ENCODE results near the gene PRPF6. TPM values are rescaled to one million over a fixed set of nuclear protein-coding genes. Genes with fewer than 3 reads are reported as not detected.

The PRPF6 gene
- polyA plus RNA-seq, 2 of the 4 experiments (the other 2 are of a cell fraction), result 42.8 to 47.2 TPM

DNA sequence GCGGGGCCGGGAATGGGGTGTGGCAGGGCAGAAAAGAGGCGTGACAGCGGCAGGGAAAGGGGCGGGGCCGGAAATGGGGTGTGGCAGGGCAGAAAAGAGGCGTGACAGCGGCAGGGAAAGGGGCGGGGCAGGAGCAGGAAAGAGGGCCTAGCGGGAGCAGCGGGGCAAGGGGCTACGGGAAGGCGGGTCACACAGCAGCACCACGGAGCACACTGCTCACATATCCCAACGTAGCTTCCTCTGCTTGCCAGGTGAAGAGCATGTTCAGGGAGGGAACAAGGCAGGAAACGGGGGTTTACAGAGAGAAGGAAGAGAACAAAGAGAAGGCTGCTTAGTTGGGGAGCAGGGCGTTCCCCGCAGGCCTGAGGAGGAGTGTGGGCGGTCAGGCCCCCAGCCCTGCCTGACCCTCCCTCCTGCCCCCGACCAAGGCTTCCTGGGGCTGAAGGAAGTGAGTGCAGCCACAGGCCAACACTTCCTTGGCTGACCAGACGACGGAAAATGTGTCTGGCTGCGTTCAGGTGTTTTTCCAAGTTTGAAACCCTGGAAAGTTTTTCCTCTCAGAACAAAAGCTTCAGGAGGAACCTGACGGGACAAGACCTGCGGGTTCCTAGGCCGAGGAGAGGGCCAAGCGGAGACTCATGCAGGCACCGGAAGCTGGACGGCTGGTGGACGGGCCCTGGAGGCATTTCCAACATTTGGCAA, 38.5 kb upstream of the PRPF6 start:
- H3K9me3 ChIP-seq, result no peaks in the 10 kb centered on the region
- peaks cover 5% of the 10 kb centered on the region; the same call in 1 of the 3 replicates for H3K4me1 ChIP-seq
- TF ChIP-seq TP53 (CRISPR knock-in tag; IDR thresholded peaks at IDR 0.05) (no peak), KDM5A (IDR thresholded peaks at IDR 0.05) (no peak), RARB (CRISPR knock-in tag; IDR thresholded peaks at IDR 0.05) (no peak), CHD2 (IDR thresholded peaks at IDR 0.05; ENCODE audit: low read length, partially characterized antibody) (no peak)
- FAIRE-seq (no peak), DNase-seq (ENCODE audit: low read depth in 1 of 2, low spot score in 1 of 2) (peak in 1 of 2 experiments; percentile 52), ATAC-seq (peak in 1 of 2 experiments; percentile 6; a peak in 1 of 6 replicates)
- POLR2A ChIA-PET, result no interaction called here
- CTCF ChIA-PET, result interaction anchor here (1.1 to 1.9 kb wide), 4 partner anchors 10 to 404 kb away, joined by 3 to 12 read pairs (median 6); no protein-coding TSS in a partner anchor
- 76% methylated on average over 26 of the region's 30 CpGs for WGBS (ENCODE audit: missing lambda C conversion rate)
- H3K4me3 ChIP-seq, result no peak overlapping the region
- 0 out of 6 replicates have a peak overlapping the region, but pooled peaks of 1 of the 2 experiments have one; percentile 16 for H3K27ac ChIP-seq
- H3K4me2 ChIP-seq, result no peak overlapping the region

DNA sequence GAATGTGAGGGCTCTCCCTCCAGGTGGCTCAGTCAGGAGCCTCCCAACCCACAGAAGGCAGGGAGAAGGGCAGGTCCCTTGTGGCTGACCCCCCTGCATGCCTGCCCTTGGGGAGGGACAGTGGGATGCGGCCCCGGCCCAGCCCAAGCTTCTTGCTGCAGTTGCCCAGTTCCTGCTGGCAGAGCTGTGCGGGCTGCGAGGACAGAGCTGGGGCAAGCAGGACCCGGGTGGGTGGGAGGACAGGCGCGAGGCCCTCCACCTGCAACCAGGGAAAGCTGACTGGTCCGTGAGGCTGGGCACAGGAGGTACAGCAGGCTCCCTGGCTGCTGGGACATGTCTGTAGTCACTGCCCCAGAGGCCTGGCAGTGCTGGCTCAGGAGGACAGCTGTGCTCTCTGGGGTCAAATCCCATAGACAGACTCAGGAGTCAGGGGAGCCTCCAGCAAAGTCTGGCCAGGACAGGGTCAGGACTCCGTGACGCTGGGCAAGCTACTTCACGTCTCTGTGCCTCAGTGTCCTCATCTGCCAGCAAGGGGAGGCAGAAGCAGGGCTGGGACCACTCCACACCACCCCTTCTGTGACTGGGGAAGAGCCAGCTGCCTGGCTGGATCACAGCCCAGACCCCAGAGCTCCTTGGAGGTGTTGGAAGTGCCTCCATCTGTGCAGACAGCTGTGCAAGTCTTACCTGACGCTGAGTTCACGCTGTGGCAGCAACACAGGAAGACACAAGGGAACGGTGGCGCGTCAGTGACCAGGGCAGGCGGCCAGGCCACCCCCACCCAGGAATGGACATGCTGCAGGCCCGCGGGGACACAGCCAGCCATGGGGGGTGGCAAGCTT, 37.7 kb upstream of the PRPF6 start:
- DNase-seq (ENCODE audit: low read depth in 1 of 2, low spot score in 1 of 2) (no peak), ATAC-seq (no peak), FAIRE-seq (no peak)
- no peaks in the 10 kb centered on the region for H3K9me3 ChIP-seq
- CTCF ChIA-PET, result interaction anchor here (0.8 to 1.9 kb wide), 7 partner anchors 9 to 405 kb away, joined by 3 to 12 read pairs (median 4); no protein-coding TSS in a partner anchor
- H3K4me2 ChIP-seq, result no peak overlapping the region
- POLR2A ChIA-PET, result interaction anchor here (0.7 kb wide), 1 partner anchor 14 kb away, joined by 3 read pairs; no protein-coding TSS in a partner anchor
- H3K4me1 ChIP-seq, result peaks cover 5% of the 10 kb centered on the region; the same call in 1 of the 3 replicates
- no peak overlapping the region for H3K4me3 ChIP-seq
- 93% methylated on average over 16 of the region's 19 CpGs for WGBS (ENCODE audit: missing lambda C conversion rate)
- TF ChIP-seq CBX2 (IDR thresholded peaks at IDR 0.05; ENCODE audit: borderline replicate concordance, low read depth) (no peak), MAFK (IDR thresholded peaks at IDR 0.05; ENCODE audit: partially characterized antibody) (no peak), FOSL2 (IDR thresholded peaks at IDR 0.05) (no peak), FOSL2 (CRISPR knock-in tag; IDR thresholded peaks at IDR 0.05) (no peak), EHMT2 (IDR thresholded peaks at IDR 0.05; ENCODE audit: low read depth) (no peak), HOXA7 (CRISPR knock-in tag; IDR thresholded peaks at IDR 0.05) (no peak), TP53 (CRISPR knock-in tag; IDR thresholded peaks at IDR 0.05) (no peak), RFX5 (IDR thresholded peaks at IDR 0.05) (no peak), EHF (CRISPR knock-in tag; IDR thresholded peaks at IDR 0.05) (no peak), HOXB13 (CRISPR knock-in tag; IDR thresholded peaks at IDR 0.05; ENCODE audit: low read depth) (no peak), HOXB5 (CRISPR knock-in tag; IDR thresholded peaks at IDR 0.05) (no peak)
- TF ChIP-seq, protein P1, sequence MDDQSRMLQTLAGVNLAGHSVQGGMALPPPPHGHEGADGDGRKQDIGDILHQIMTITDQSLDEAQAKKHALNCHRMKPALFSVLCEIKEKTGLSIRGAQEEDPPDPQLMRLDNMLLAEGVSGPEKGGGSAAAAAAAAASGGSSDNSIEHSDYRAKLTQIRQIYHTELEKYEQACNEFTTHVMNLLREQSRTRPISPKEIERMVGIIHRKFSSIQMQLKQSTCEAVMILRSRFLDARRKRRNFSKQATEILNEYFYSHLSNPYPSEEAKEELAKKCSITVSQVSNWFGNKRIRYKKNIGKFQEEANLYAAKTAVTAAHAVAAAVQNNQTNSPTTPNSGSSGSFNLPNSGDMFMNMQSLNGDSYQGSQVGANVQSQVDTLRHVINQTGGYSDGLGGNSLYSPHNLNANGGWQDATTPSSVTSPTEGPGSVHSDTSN (IDR thresholded peaks at IDR 0.05), result no peak
- H3K27ac ChIP-seq, result no peak overlapping the region

DNA sequence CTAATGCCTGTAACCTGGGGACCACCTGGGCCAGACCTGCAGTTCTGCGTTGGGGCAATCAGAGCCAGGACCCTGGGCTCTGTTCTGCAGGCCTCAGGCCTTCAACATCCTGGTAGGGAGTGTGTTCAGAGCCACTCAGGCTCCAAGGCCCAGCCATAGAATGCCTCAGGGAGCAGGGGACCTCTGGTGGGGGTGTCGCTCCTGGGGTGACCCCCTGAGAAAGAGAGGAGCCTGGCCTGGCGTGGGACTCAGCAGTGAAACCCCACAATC, 37.2 kb upstream of the PRPF6 start:
- Histone ChIP-seq H3K4me2 (no peak overlapping the region), H3K9me3 (no peaks in the 10 kb centered on the region), H3K4me3 (no peak overlapping the region), H3K27ac (no peak overlapping the region), H3K4me1 (peaks cover 8% of the 10 kb centered on the region)
- ChIA-PET CTCF (interaction anchor here (0.8 to 1.9 kb wide), 6 partner anchors 13 to 406 kb away, joined by 3 to 12 read pairs (median 4); no protein-coding TSS in a partner anchor), POLR2A (interaction anchor here (0.7 kb wide), 1 partner anchor 14 kb away, joined by 3 read pairs; no protein-coding TSS in a partner anchor)
- TF ChIP-seq HOXB5 (CRISPR knock-in tag; IDR thresholded peaks at IDR 0.05), result no peak
- TF ChIP-seq CHD4 (IDR thresholded peaks at IDR 0.05; ENCODE audit: borderline replicate concordance), result no peak
- TF ChIP-seq NPAS2 (CRISPR knock-in tag; IDR thresholded peaks at IDR 0.05; ENCODE audit: borderline replicate concordance), result no peak
- no peak for TF ChIP-seq EP300 (IDR thresholded peaks at IDR 0.05)
- TF ChIP-seq, protein P2, sequence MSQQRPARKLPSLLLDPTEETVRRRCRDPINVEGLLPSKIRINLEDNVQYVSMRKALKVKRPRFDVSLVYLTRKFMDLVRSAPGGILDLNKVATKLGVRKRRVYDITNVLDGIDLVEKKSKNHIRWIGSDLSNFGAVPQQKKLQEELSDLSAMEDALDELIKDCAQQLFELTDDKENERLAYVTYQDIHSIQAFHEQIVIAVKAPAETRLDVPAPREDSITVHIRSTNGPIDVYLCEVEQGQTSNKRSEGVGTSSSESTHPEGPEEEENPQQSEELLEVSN (IDR thresholded peaks at IDR 0.05; ENCODE audit: borderline replicate concordance, low read depth), result no peak
- TF ChIP-seq, protein P3, sequence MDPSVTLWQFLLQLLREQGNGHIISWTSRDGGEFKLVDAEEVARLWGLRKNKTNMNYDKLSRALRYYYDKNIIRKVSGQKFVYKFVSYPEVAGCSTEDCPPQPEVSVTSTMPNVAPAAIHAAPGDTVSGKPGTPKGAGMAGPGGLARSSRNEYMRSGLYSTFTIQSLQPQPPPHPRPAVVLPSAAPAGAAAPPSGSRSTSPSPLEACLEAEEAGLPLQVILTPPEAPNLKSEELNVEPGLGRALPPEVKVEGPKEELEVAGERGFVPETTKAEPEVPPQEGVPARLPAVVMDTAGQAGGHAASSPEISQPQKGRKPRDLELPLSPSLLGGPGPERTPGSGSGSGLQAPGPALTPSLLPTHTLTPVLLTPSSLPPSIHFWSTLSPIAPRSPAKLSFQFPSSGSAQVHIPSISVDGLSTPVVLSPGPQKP (IDR thresholded peaks at IDR 0.05; ENCODE audit: low read depth, low read length), result no peak
- TF ChIP-seq POLR2AphosphoS2 (conservative IDR thresholded peaks at IDR 0.05; ENCODE audit: low read length), result no peak
- TF ChIP-seq RARB (CRISPR knock-in tag; IDR thresholded peaks at IDR 0.05), result no peak
- FAIRE-seq (no peak), DNase-seq (ENCODE audit: low read depth in 1 of 2, low spot score in 1 of 2) (no peak), ATAC-seq (no peak)
- 90% methylated on average over 3 of the region's 3 CpGs for WGBS (ENCODE audit: missing lambda C conversion rate)
